ENCODE results near the gene RDH8. TPM values are rescaled to one million over a fixed set of nuclear protein-coding genes. Genes with fewer than 3 reads are reported as not detected.

RDH8 gene
- total RNA-seq, 1 experiment from 2014 or later, result not detected

Other genes starting within 250 kb of the RDH8 start
- 3.5 and 6.3 TPM in 2 replicates for gene ZNF846, start 244.7 kb upstream of the RDH8 start, total RNA-seq (2014; rRNA removed; shearing (Covaris generic))
- 16.9 and 34.1 TPM in 2 replicates for gene FBXL12, start 194.4 kb upstream of the RDH8 start, total RNA-seq (2014; rRNA removed; shearing (Covaris generic))
- 472 and 541 TPM in 2 replicates for gene UBL5, start 185.6 kb upstream of the RDH8 start, total RNA-seq (2014; rRNA removed; shearing (Covaris generic))
- gene PIN1, start 178.2 kb upstream of the RDH8 start, total RNA-seq (2014; rRNA removed; shearing (Covaris generic)), result 171 and 230 TPM in 2 replicates
- 0.11 TPM in 1 of 2 replicates, not detected in the other for gene OLFM2, start 77.0 kb upstream of the RDH8 start, total RNA-seq (2014; rRNA removed; shearing (Covaris generic))
- 0.38 and 0.39 TPM in 2 replicates for gene COL5A3, start 3.0 kb upstream of the RDH8 start, total RNA-seq (2014; rRNA removed; shearing (Covaris generic))
- gene SHFL, start 72.8 kb downstream of the RDH8 start, total RNA-seq (2014; rRNA removed; shearing (Covaris generic)), result 14.5 and 17.4 TPM in 2 replicates
- gene ANGPTL6, start 89.2 kb downstream of the RDH8 start, total RNA-seq (2014; rRNA removed; shearing (Covaris generic)), result 0.11 TPM in 1 of 2 replicates, not detected in the other
- gene PPAN, start 92.9 kb downstream of the RDH8 start, total RNA-seq (2014; rRNA removed; shearing (Covaris generic)), result 28.0 and 31.4 TPM in 2 replicates
- gene P2RY11, start 98.2 kb downstream of the RDH8 start, total RNA-seq (2014; rRNA removed; shearing (Covaris generic)), result 1.9 and 2.2 TPM in 2 replicates
- gene EIF3G, start 106.4 kb downstream of the RDH8 start, total RNA-seq (2014; rRNA removed; shearing (Covaris generic)), result 295 and 346 TPM in 2 replicates
- gene DNMT1, start 181.5 kb downstream of the RDH8 start, total RNA-seq (2014; rRNA removed; shearing (Covaris generic)), result 120 and 170 TPM in 2 replicates
- gene S1PR2, start 217.8 kb downstream of the RDH8 start, total RNA-seq (2014; rRNA removed; shearing (Covaris generic)), result 4.9 and 7.0 TPM in 2 replicates
- gene MRPL4, start 238.7 kb downstream of the RDH8 start, total RNA-seq (2014; rRNA removed; shearing (Covaris generic)), result 86.3 and 87.4 TPM in 2 replicates